Progenitor cell of endocrine pancreas (in vitro differentiated cells): ENCODE data around the gene GRK5. TPM values are rescaled to one million over a fixed set of nuclear protein-coding genes. Genes with fewer than 3 reads are reported as not detected.

ENCODE experiments used
- DNase-seq: peaks from one replicate; pipeline ENCODE4 v3.0.0; 2021; ENCODE audit warnings: low spot score; ENCODE audit not compliant: unreplicated experiment
- H3K27ac Mint-ChIP-seq: 2 replicates; pipeline ENCODE4 v1.8.0; 2021; ENCODE audit warnings: mild to moderate bottlenecking, moderate library complexity, mixed read lengths
- H3K27me3 Mint-ChIP-seq: 2 replicates; pipeline ENCODE4 v1.8.0; 2021; ENCODE audit warnings: mixed read lengths
- H3K36me3 Mint-ChIP-seq: 2 replicates; pipeline ENCODE4 v1.8.0; 2022; ENCODE audit warnings: mixed read lengths; ENCODE audit not compliant: insufficient read depth
- H3K4me1 Mint-ChIP-seq: 2 replicates; pipeline ENCODE4 v1.8.0; 2021; ENCODE audit warnings: low read depth, mixed read lengths
- H3K4me3 Mint-ChIP-seq: 2 replicates; pipeline ENCODE4 v1.8.0; 2021; ENCODE audit warnings: low read depth, mild to moderate bottlenecking, moderate library complexity, mixed read lengths
- H3K9me3 Mint-ChIP-seq: 2 replicates; pipeline ENCODE4 v1.8.0; 2021; ENCODE audit warnings: low read depth, mixed read lengths
- total RNA-seq: library from RNA; stranded (reverse); gene quantifications from 2 replicates; pipeline ENCODE4 v1.2.1, GENCODE V29; 2021
- TF ChIP-seq, protein P1 (sequence below): fragments of 200-600 bp; sonication (generic); IDR thresholded peaks from one replicate; pipeline ENCODE4 v1.5.0; 2021; ENCODE audit warnings: antibody characterized with exemption, mild to moderate bottlenecking; ENCODE audit not compliant: unreplicated experiment

Gene GRK5
- total RNA-seq, 1 donor from 2014 or later = 21.6 TPM

DNA sequence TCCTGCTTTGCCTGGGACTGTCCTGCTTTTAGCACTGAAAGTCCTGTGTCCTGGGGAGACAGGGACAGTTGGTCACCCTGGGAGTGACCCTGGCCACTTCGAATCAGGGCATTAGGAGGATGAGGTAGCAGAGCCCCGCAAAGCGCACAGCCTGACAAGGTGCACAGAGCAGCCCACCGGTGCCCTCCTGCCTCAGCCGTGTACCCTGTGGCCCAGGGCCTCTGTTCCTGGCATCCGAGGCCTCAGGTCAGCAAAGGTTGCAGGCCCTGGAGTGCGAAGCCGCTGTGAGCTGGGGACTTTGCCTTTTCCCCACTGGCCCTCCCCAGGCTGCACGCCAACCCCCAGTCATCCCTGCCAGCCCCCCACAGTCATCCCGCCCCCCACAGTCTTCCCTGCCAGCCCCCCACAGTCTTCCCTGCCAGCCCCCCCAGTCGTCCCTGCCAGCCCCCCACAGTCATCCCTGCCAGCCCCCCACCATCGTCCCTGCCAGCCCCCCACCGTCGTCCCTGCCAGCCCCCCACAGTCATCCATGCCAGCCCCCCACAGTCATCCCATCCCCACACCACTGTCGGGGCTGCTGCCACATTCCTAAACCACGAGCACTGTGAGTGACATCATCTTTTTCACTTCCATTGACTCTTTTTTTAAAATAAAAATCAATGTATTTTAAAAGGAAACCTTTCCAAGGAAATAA lies 243.4 kb downstream of the GRK5 start:
- TF ChIP-seq, protein P1, sequence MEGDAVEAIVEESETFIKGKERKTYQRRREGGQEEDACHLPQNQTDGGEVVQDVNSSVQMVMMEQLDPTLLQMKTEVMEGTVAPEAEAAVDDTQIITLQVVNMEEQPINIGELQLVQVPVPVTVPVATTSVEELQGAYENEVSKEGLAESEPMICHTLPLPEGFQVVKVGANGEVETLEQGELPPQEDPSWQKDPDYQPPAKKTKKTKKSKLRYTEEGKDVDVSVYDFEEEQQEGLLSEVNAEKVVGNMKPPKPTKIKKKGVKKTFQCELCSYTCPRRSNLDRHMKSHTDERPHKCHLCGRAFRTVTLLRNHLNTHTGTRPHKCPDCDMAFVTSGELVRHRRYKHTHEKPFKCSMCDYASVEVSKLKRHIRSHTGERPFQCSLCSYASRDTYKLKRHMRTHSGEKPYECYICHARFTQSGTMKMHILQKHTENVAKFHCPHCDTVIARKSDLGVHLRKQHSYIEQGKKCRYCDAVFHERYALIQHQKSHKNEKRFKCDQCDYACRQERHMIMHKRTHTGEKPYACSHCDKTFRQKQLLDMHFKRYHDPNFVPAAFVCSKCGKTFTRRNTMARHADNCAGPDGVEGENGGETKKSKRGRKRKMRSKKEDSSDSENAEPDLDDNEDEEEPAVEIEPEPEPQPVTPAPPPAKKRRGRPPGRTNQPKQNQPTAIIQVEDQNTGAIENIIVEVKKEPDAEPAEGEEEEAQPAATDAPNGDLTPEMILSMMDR = no peak
- no peaks in the 10 kb centered on the region for H3K27me3 Mint-ChIP-seq
- no peak for DNase-seq
- no peaks in the 10 kb centered on the region for H3K9me3 Mint-ChIP-seq
- peaks cover 5% of the 10 kb centered on the region for H3K36me3 Mint-ChIP-seq
- no peak overlapping the region for H3K4me3 Mint-ChIP-seq
- H3K27ac Mint-ChIP-seq = no peak overlapping the region
- no peaks in the 10 kb centered on the region for H3K4me1 Mint-ChIP-seq

GRCh38 chr10:119451300-119451896 lies 244.0 kb downstream of the GRK5 start:
- Mint-ChIP-seq H3K4me3 (no peak overlapping the region), H3K36me3 (peaks cover 4% of the 10 kb centered on the region), H3K4me1 (no peaks in the 10 kb centered on the region), H3K27ac (no peak overlapping the region), H3K27me3 (no peaks in the 10 kb centered on the region), H3K9me3 (no peaks in the 10 kb centered on the region)
- TF ChIP-seq, protein P1 = no peak
- no peak for DNase-seq

- no peak overlapping the region for H3K4me3 Mint-ChIP-seq
- no peaks in the 10 kb centered on the region for H3K4me1 Mint-ChIP-seq
- H3K27me3 Mint-ChIP-seq = no peaks in the 10 kb centered on the region
- TF ChIP-seq, protein P1 = no peak
- DNase-seq = no peak
- H3K36me3 Mint-ChIP-seq = peaks cover 2% of the 10 kb centered on the region
- no peaks in the 10 kb centered on the region for H3K9me3 Mint-ChIP-seq
- no peak overlapping the region for H3K27ac Mint-ChIP-seq
These were observed 245.0 kb downstream of the GRK5 start for GRCh38 chr10:119452396-119452795.

- TF ChIP-seq, protein P1 = no peak
- Mint-ChIP-seq H3K4me1 (no peaks in the 10 kb centered on the region), H3K27me3 (no peaks in the 10 kb centered on the region), H3K36me3 (peaks cover 2% of the 10 kb centered on the region), H3K27ac (no peak overlapping the region), H3K4me3 (no peak overlapping the region), H3K9me3 (no peaks in the 10 kb centered on the region)
- no peak for DNase-seq
These were observed 245.9 kb downstream of the GRK5 start for GRCh38 chr10:119453313-119453712.

DNA sequence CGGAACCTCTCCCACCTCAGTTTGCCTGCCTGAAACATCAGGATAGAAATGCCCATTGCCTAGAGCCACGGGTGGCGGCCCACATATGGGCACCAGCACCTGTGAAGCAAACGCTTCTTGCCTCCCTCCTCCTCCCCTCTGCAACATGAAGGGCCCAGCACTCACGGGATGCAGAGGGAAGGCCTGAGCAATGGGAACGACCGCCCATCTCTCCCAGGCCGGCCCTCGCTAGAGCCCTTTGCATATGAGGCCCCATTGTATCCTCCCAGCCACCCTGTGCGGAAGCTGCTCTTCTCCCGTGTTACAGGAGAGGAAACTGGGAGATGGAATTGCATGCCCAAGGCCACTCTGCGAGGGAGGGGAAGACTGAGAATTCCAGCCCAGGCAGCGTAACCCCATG lies 246.9 kb downstream of the GRK5 start:
- DNase-seq = no peak
- TF ChIP-seq, protein P1 = no peak
- no peaks in the 10 kb centered on the region for H3K4me1 Mint-ChIP-seq
- H3K36me3 Mint-ChIP-seq = peaks cover 2% of the 10 kb centered on the region
- H3K4me3 Mint-ChIP-seq = no peak overlapping the region
- H3K27ac Mint-ChIP-seq = no peak overlapping the region
- H3K9me3 Mint-ChIP-seq = no peaks in the 10 kb centered on the region
- no peaks in the 10 kb centered on the region for H3K27me3 Mint-ChIP-seq
